ENCODE measurements around the gene PQBP1.

Gene PQBP1

DNA sequence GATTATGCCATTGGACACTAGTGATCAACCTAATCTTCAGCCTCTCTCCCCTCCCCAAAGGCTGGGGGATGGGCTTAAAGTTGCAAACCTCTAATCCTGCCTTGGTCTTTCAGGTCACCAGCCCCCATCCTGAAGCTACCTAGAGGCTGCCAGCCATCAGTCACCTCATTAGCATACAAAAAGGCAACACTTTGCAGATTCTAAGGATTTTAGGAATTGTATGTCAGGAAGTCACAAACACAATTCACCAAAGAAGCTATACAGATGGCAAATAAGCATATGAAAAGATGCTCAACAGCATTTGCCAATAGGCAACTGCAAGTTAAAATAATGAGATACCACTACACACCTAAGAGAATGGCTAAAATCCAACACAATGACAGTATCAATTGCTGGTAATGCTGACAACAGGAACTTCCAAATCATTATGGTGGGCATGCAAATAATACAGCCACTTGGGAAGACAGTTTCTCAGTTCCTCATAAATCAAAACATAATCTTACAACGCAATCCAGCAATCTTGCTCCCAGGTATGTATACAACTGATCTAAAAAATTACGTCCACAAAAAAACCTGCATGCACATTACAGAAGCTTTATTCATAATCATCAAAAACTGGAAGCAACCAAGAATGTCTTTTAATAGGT lies 30.1 kb downstream of the PQBP1 start:
- peaks cover 7% of the 10 kb centered on the region for H3K4me1 ChIP-seq (ENCODE audit: control insufficient read depth, insufficient read depth, low read length)
- no peaks in the 10 kb centered on the region for H3K27me3 ChIP-seq (ENCODE audit: control insufficient read depth, insufficient read depth, low read length)
- H3K4me3 ChIP-seq (ENCODE audit: low read depth, low read length), result peak overlapping the region; percentile 54
- H3K36me3 ChIP-seq (ENCODE audit: control insufficient read depth, insufficient read depth, low read length), result peaks cover 26% of the 10 kb centered on the region
- no peak overlapping the region for H3K9ac ChIP-seq (ENCODE audit: low read depth, low read length)
- no peaks in the 10 kb centered on the region for H3K9me3 ChIP-seq (ENCODE audit: control insufficient read depth, insufficient read depth, low read length)

GRCh38 chrX:48933757-48934156 lies 36.0 kb downstream of the PQBP1 start:
- Histone ChIP-seq H3K9ac (ENCODE audit: low read depth, low read length) (no peak overlapping the region), H3K4me1 (ENCODE audit: control insufficient read depth, insufficient read depth, low read length) (peaks cover 17% of the 10 kb centered on the region)

GRCh38 chrX:48934581-48935300 lies 37.0 kb downstream of the PQBP1 start:
- no peaks in the 10 kb centered on the region for H3K9me3 ChIP-seq (ENCODE audit: control insufficient read depth, insufficient read depth, low read length)
- H3K27me3 ChIP-seq (ENCODE audit: control insufficient read depth, insufficient read depth, low read length), result no peaks in the 10 kb centered on the region
- H3K9ac ChIP-seq (ENCODE audit: low read depth, low read length), result no peak overlapping the region
- H3K4me1 ChIP-seq (ENCODE audit: control insufficient read depth, insufficient read depth, low read length), result peaks cover 17% of the 10 kb centered on the region
- no peak overlapping the region for H3K4me3 ChIP-seq (ENCODE audit: low read depth, low read length)
- peaks cover 18% of the 10 kb centered on the region for H3K36me3 ChIP-seq (ENCODE audit: control insufficient read depth, insufficient read depth, low read length)

More at GRCh38 chrX:48933757-48934156, 36.0 kb downstream of the PQBP1 start:
- Histone ChIP-seq H3K36me3 (ENCODE audit: control insufficient read depth, insufficient read depth, low read length) (peaks cover 18% of the 10 kb centered on the region), H3K4me3 (ENCODE audit: low read depth, low read length) (no peak overlapping the region), H3K27me3 (ENCODE audit: control insufficient read depth, insufficient read depth, low read length) (no peaks in the 10 kb centered on the region), H3K9me3 (ENCODE audit: control insufficient read depth, insufficient read depth, low read length) (no peaks in the 10 kb centered on the region)

DNA sequence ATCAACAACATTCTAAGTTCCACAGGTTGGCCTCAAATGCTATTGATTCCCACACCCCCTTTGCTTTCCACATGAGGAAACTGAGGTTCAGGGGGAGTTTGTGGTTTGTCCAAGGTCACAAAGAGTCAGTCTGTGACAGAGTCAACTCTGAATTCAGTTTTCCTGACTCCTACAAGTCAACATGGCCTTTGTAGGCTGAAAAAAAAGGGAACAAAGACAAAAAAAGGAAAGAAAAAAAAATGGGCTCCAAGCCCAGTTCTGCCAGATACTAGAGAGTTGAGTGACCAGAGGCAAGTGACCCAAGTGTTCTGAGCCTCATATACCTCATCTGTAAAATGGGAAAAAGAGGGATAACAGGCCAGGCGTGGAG lies 37.6 kb downstream of the PQBP1 start:
- H3K36me3 ChIP-seq (ENCODE audit: control insufficient read depth, insufficient read depth, low read length), result peaks cover 16% of the 10 kb centered on the region
- H3K4me1 ChIP-seq (ENCODE audit: control insufficient read depth, insufficient read depth, low read length), result peaks cover 17% of the 10 kb centered on the region
- H3K9ac ChIP-seq (ENCODE audit: low read depth, low read length), result no peak overlapping the region
- H3K4me3 ChIP-seq (ENCODE audit: low read depth, low read length), result no peak overlapping the region
- no peaks in the 10 kb centered on the region for H3K27me3 ChIP-seq (ENCODE audit: control insufficient read depth, insufficient read depth, low read length)
- no peaks in the 10 kb centered on the region for H3K9me3 ChIP-seq (ENCODE audit: control insufficient read depth, insufficient read depth, low read length)

DNA sequence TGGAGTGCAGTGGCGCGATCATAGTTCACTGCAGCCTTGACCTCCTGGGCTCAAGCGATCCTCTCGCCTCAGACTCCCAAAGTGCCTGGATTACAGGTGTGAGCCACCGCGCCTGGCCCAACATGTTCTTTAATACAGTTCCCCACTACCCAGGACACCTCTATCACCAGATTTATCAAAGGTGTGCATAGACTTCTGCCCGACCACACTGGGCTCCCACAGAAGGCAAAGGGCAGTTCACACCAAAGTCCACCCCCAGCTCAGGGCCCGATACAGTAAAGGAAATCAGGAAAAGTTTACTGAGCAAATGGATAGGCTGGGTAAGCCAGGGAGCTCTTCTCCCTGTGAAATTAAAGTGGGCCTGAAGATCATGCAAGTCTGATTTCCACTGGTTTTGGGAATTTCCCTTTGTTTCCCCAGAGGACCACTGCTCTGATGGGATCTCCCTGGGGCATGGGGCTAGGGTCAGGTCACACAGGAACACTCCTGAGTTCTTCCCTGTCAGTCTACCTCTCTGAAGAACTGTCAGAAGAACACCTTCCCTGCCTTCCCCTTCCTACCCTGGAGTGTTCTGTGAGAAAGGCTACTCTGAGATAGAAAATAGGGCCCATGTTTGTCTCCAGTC lies 38.8 kb downstream of the PQBP1 start:
- Histone ChIP-seq H3K36me3 (ENCODE audit: control insufficient read depth, insufficient read depth, low read length) (peaks cover 18% of the 10 kb centered on the region), H3K27me3 (ENCODE audit: control insufficient read depth, insufficient read depth, low read length) (no peaks in the 10 kb centered on the region), H3K9me3 (ENCODE audit: control insufficient read depth, insufficient read depth, low read length) (no peaks in the 10 kb centered on the region), H3K9ac (ENCODE audit: low read depth, low read length) (no peak overlapping the region), H3K4me3 (ENCODE audit: low read depth, low read length) (peak overlapping the region; percentile 20), H3K4me1 (ENCODE audit: control insufficient read depth, insufficient read depth, low read length) (peaks cover 17% of the 10 kb centered on the region)

DNA sequence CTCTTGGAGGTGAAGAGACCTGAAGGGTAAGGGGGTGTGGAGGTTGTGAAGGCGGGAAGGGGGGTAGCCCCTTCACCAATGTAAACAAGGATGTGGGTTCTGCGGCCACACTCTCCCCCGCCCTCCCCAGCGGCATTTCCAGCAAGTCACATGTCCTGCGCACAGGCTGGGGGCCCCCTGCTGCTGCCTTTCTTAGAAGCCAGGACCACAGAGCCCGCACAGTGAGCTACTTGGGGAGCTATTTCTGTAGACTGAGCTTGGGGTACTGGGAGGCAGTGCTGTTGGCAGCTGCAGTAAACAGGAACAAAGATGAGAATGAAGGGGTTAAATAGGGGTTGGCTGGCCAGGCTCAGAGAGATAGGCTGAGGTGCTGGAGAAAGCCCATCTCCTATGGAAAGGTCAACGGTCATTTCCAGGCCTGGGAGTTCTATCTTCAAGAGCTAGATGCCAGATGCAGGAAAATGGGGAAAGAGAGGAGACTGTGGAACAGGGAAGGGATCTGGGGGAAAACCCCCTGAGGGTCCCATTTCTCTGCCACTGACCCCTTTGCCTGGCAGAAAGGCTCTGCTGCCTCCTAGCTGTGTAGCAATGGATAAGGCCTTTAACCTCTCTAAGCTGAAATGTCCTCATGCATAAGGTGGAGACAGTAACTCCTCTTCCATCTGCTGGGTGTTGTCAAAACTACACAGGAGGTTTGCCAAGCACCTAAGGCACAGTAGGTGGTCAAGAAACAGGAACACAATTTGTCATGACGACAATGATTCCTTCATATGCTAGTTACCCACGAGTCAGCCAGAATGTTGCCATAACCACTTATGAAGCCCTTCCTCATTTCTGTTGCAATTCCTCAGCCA lies 39.6 kb downstream of the PQBP1 start:
- H3K4me1 ChIP-seq (ENCODE audit: control insufficient read depth, insufficient read depth, low read length), result peaks cover 17% of the 10 kb centered on the region
- peak overlapping the region; percentile 20 for H3K4me3 ChIP-seq (ENCODE audit: low read depth, low read length)
- H3K9me3 ChIP-seq (ENCODE audit: control insufficient read depth, insufficient read depth, low read length), result no peaks in the 10 kb centered on the region
- no peaks in the 10 kb centered on the region for H3K27me3 ChIP-seq (ENCODE audit: control insufficient read depth, insufficient read depth, low read length)
- H3K9ac ChIP-seq (ENCODE audit: low read depth, low read length), result peak overlapping the region; percentile 2
- peaks cover 18% of the 10 kb centered on the region for H3K36me3 ChIP-seq (ENCODE audit: control insufficient read depth, insufficient read depth, low read length)

- no peak overlapping the region for H3K4me3 ChIP-seq (ENCODE audit: low read depth, low read length)
- H3K27me3 ChIP-seq (ENCODE audit: control insufficient read depth, insufficient read depth, low read length), result no peaks in the 10 kb centered on the region
- peaks cover 17% of the 10 kb centered on the region for H3K4me1 ChIP-seq (ENCODE audit: control insufficient read depth, insufficient read depth, low read length)
- no peaks in the 10 kb centered on the region for H3K9me3 ChIP-seq (ENCODE audit: control insufficient read depth, insufficient read depth, low read length)
- no peak overlapping the region for H3K9ac ChIP-seq (ENCODE audit: low read depth, low read length)
- peaks cover 17% of the 10 kb centered on the region for H3K36me3 ChIP-seq (ENCODE audit: control insufficient read depth, insufficient read depth, low read length)
Observed at GRCh38 chrX:48938721-48939425, 41.1 kb downstream of the PQBP1 start.

GRCh38 chrX:48939524-48940228 lies 41.9 kb downstream of the PQBP1 start:
- Histone ChIP-seq H3K9me3 (ENCODE audit: control insufficient read depth, insufficient read depth, low read length) (no peaks in the 10 kb centered on the region), H3K4me3 (ENCODE audit: low read depth, low read length) (no peak overlapping the region), H3K4me1 (ENCODE audit: control insufficient read depth, insufficient read depth, low read length) (peaks cover 17% of the 10 kb centered on the region), H3K27me3 (ENCODE audit: control insufficient read depth, insufficient read depth, low read length) (no peaks in the 10 kb centered on the region), H3K9ac (ENCODE audit: low read depth, low read length) (no peak overlapping the region), H3K36me3 (ENCODE audit: control insufficient read depth, insufficient read depth, low read length) (peaks cover 9% of the 10 kb centered on the region)

DNA sequence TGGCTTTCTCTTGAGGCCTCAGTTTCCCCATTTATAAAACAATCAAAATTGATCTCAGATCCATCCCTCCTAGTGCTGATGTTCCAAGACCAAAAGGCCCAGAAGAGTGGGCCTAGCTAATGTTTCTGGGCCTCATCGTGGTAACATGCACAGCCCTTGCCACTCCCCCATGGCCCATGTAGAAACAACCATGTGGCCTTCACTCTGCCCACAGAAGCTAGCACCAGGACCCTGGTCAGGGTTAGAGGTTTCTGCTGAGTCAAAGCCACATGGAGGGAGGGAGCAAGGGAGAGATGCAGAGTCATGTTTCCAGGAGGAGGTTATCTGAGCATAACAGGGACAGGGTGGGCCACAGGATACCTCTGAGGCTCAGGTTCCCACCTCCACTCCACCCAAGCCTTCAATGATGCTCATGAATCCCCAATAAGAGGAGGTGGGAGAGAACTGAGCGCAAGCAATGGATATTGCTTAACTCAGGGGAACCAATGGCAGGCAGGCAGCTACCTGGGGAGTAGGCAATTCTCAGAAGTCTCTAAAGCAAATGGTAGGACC lies 42.8 kb downstream of the PQBP1 start:
- no peak overlapping the region for H3K4me3 ChIP-seq (ENCODE audit: low read depth, low read length)
- H3K9me3 ChIP-seq (ENCODE audit: control insufficient read depth, insufficient read depth, low read length), result no peaks in the 10 kb centered on the region
- peaks cover 7% of the 10 kb centered on the region for H3K36me3 ChIP-seq (ENCODE audit: control insufficient read depth, insufficient read depth, low read length)
- no peak overlapping the region for H3K9ac ChIP-seq (ENCODE audit: low read depth, low read length)
- no peaks in the 10 kb centered on the region for H3K27me3 ChIP-seq (ENCODE audit: control insufficient read depth, insufficient read depth, low read length)
- peaks cover 17% of the 10 kb centered on the region for H3K4me1 ChIP-seq (ENCODE audit: control insufficient read depth, insufficient read depth, low read length)

- Histone ChIP-seq H3K36me3 (ENCODE audit: control insufficient read depth, insufficient read depth, low read length) (peaks cover 7% of the 10 kb centered on the region), H3K9ac (ENCODE audit: low read depth, low read length) (no peak overlapping the region), H3K27me3 (ENCODE audit: control insufficient read depth, insufficient read depth, low read length) (no peaks in the 10 kb centered on the region), H3K9me3 (ENCODE audit: control insufficient read depth, insufficient read depth, low read length) (no peaks in the 10 kb centered on the region), H3K4me1 (ENCODE audit: control insufficient read depth, insufficient read depth, low read length) (peaks cover 4% of the 10 kb centered on the region), H3K4me3 (ENCODE audit: low read depth, low read length) (no peak overlapping the region)
Observed at GRCh38 chrX:48942895-48943294, 45.2 kb downstream of the PQBP1 start.

Data from iPS-15b (cell line).